Colonic mucosa (tissue), 4 donors: Measurements from ENCODE around the gene PRAC2. TPM values are rescaled to one million over a fixed set of nuclear protein-coding genes. Genes with fewer than 3 reads are reported as not detected.

Experiments used
- DNase-seq: peaks from one replicate; pipeline ENCODE4 v3.0.0-alpha.2; 2020
- H3K27ac ChIP-seq: fragments of 200-600 bp; one replicate; pipeline ENCODE4 v1.8.0; 2021
- H3K27me3 ChIP-seq: fragments of 200-600 bp; one replicate; pipeline ENCODE4 v1.8.0; 2021
- H3K36me3 ChIP-seq: fragments of 200-600 bp; one replicate; pipeline ENCODE4 v1.8.0; 2021
- H3K4me1 ChIP-seq: fragments of 200-600 bp; one replicate; pipeline ENCODE4 v1.8.0; 2021; ENCODE audit warnings: mild to moderate bottlenecking
- H3K4me3 ChIP-seq: fragments of 200-600 bp; one replicate; pipeline ENCODE4 v1.8.0; 2021
- H3K9ac ChIP-seq, 2 donors: one replicate each; pipeline ENCODE4 v1.7.0; 2013; ENCODE audit warnings: control low read depth in 2 of 2, low read depth in 2 of 2, low read length in 2 of 2
- H3K9me3 ChIP-seq: fragments of 200-600 bp; one replicate; pipeline ENCODE4 v1.8.0; 2021
- intact Hi-C: fragments of 100-400 bp; cut with DNase I; formaldehyde crosslinking; loops from one replicate; pipeline ENCODE4 v1.14.1; 2022
- total RNA-seq, 2 donors: library from RNA; stranded (reverse); fragmentation: NEBNext Ultra II Directional in 1 of 2; extraction: Animal tissue kit (Norgen Biotek cat#: 25700) in 1 of 2; gene quantifications; one replicate each; pipeline ENCODE4 v1.2.1, GENCODE V29; 2021
- TF ChIP-seq, protein P1 (sequence below): fragments of 200-600 bp; IDR thresholded peaks from one replicate; pipeline ENCODE4 v1.8.0; 2022; ENCODE audit warnings: antibody characterized with exemption, mild to moderate bottlenecking
- donor health status: healthy.
- donor health status: DM: no; HTN: no; CAD: no.
- donor health status: DM: no; HTN: no; CAD: no.

The PRAC2 gene
- total RNA-seq, 2 donors from 2014 or later = 12.9 to 19.4 TPM

DNA sequence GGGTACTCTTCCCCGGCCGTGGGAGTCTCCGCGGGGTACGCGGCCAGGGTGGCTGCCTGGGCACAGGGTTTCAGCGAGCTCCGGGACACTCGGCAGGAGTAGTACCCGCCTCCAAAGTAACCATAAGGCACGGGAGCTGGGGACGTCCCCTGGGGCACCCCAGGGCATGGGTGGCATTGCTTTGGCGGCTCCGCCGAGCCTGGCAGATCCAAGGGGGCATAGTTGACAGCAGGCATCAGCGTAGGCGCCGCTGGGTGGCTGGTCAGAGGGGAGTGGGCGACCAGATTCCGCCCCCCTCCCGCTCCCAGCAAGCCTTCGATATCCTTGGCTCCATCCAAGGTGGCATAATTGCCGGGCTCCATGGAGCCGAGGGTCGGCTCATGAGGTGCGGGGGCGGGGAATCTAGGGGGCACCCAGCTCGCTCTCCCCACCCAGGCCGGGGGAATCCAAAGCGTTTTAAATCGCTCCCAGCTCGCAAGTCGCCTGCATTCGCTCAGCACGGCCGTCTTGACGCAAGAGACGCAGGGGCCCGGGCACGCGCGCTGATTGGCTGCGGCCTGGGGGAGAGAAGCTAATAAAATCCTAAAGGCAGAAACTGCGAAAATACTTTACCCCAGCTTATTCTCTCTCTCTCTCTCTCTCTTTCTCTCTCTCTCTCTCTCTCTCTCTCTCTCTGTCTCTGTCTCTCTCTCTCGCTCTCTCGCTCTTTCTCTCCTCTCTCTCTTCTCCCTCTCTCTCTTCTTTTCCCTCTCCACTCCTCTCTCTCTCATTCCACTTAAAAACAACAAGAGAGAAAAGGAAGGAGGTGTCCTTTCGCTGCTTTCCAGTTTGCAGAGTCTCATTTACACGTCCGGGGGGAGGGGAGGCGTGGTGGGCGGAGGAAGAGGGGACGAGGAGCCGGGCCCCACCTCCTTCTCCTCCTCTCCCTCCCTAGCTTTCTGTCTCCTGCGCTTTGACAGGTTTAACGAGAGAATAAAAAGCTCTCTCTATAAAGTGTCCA lies 5.5 kb downstream of the PRAC2 start, which contains the start of gene HOXB13:
HOXB13 (minus strand) TSS at position 519 of the 1,000 bp plus-strand sequence; CDS start at position 362, 157 bp downstream.
- TF ChIP-seq, protein P1, sequence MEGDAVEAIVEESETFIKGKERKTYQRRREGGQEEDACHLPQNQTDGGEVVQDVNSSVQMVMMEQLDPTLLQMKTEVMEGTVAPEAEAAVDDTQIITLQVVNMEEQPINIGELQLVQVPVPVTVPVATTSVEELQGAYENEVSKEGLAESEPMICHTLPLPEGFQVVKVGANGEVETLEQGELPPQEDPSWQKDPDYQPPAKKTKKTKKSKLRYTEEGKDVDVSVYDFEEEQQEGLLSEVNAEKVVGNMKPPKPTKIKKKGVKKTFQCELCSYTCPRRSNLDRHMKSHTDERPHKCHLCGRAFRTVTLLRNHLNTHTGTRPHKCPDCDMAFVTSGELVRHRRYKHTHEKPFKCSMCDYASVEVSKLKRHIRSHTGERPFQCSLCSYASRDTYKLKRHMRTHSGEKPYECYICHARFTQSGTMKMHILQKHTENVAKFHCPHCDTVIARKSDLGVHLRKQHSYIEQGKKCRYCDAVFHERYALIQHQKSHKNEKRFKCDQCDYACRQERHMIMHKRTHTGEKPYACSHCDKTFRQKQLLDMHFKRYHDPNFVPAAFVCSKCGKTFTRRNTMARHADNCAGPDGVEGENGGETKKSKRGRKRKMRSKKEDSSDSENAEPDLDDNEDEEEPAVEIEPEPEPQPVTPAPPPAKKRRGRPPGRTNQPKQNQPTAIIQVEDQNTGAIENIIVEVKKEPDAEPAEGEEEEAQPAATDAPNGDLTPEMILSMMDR = no peak
- intact Hi-C loops = no loop called here
- peak within 1 kb of the TSS; percentile 85 for H3K27ac ChIP-seq
- no peaks in the 10 kb centered on the region for H3K36me3 ChIP-seq
- peaks cover 38% of the 10 kb centered on the region for H3K27me3 ChIP-seq
- peak; percentile 95 for DNase-seq
- H3K4me3 ChIP-seq = peak within 1 kb of the TSS; percentile 45
- H3K4me1 ChIP-seq = no peaks in the 10 kb centered on the region
- H3K9me3 ChIP-seq = no peaks in the 10 kb centered on the region
- peak within 1 kb of the TSS in 1 of 2 donors; percentile 32 for H3K9ac ChIP-seq

DNA sequence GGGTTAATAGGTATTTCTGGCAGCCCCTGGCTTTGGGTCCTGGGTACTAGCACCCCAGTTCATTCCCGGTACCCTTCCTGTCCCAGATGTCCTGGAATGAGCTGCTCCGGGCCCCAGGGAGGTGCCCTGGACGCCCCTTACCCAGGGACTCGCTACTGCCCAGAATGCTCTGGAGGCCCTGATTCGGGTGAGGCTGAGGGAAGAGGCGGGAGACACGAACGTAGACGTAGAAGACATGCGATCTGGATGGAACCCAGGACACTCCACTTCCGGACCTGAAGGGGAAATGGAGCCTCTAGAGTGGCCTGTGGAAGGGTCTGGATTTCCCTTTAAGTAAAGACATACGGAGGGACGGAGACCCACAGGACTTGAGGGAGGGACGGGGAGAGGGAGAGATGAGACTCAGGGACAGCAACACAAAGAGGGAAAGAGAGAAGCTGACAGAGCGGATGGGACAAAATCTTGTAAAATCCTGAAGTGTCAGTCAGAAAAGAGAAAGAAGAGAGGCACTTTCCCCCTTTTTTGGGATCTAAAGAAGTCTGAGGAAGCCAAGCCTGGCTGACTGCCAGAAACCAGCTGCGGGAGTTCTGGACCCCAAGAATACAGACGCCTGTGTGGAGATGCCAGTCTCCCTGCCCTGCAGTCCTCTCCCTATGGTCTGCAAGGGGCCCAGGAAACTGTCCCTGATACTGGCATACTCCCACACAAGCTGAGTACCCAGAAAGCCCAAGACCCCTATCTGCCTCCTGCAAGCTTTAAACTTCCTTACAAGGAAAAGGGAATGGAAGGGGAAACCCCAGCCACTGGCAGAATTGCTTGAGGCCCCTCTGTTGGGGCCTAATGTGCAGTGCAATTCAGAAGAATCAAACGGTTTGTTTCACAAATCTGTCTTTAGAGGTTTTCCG lies 6.6 kb downstream of the PRAC2 start:
- intact Hi-C loops = no loop called here
- no peaks in the 10 kb centered on the region for H3K4me1 ChIP-seq
- H3K27ac ChIP-seq = peak overlapping the region; percentile 85
- no peaks in the 10 kb centered on the region for H3K9me3 ChIP-seq
- H3K4me3 ChIP-seq = peak overlapping the region; percentile 21
- DNase-seq = peak; percentile 59
- no peaks in the 10 kb centered on the region for H3K36me3 ChIP-seq
- H3K9ac ChIP-seq = no peak overlapping the region
- peaks cover 47% of the 10 kb centered on the region for H3K27me3 ChIP-seq
- TF ChIP-seq, protein P1 = no peak

DNA sequence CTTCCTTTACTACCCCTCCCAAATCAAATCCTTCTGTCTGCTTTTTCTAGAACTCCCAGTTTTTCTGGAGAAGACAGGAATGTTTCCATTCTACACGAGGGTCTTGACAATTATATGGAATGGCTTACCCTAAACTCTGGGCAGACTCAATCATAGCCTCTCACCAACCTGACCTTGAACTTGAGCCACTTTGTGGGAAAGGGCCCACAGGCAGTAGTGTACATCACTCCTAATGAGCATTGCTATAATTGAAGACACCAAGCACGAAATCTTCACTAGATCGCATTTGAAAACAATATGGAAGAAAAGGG lies 7.2 kb downstream of the PRAC2 start:
- intact Hi-C loops = no loop called here
- H3K9ac ChIP-seq = no peak overlapping the region
- H3K9me3 ChIP-seq = no peaks in the 10 kb centered on the region
- DNase-seq = no peak
- TF ChIP-seq, protein P1 = no peak
- H3K27me3 ChIP-seq = peaks cover 46% of the 10 kb centered on the region
- peak overlapping the region; percentile 85 for H3K27ac ChIP-seq
- H3K4me1 ChIP-seq = no peaks in the 10 kb centered on the region
- H3K4me3 ChIP-seq = no peak overlapping the region
- no peaks in the 10 kb centered on the region for H3K36me3 ChIP-seq

DNA sequence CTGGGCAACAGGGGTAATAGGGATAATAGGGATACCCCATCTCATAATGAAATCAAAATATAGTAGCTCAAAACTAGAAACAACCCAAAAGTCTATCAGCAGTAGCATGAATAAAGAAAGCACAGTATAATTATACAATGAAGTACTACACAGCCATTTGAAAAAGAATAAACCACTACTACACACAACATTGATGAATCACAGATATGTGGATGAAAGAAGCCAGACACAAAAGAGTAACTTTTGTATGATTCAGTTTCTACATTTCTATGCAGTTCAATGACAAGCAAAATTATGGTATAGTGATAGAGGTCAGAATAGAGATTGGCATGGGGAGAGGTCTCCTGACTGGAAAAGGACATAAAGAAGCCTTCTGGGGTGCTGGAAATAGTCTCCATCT lies 8.4 kb downstream of the PRAC2 start:
- Histone ChIP-seq H3K4me3 (no peak overlapping the region), H3K36me3 (no peaks in the 10 kb centered on the region), H3K4me1 (no peaks in the 10 kb centered on the region), H3K9me3 (no peaks in the 10 kb centered on the region), H3K27me3 (peaks cover 37% of the 10 kb centered on the region), H3K27ac (no peak overlapping the region), H3K9ac (no peak overlapping the region)
- intact Hi-C loops = no loop called here
- TF ChIP-seq, protein P1 = no peak
- DNase-seq = no peak
